Globus pallidus (tissue), 1 donor: ENCODE results near the gene SLC35F1.
"Not testable (repeated sequence)": the region's sequence is repeated elsewhere in the genome, so short reads cannot be mapped to it uniquely, and the experiment has no call there.

Experiments used
- DNase-seq: peaks from one replicate; pipeline ENCODE4 v3.0.0-alpha.2; 2015; ENCODE audit warnings: low spot score

SLC35F1 gene

DNA sequence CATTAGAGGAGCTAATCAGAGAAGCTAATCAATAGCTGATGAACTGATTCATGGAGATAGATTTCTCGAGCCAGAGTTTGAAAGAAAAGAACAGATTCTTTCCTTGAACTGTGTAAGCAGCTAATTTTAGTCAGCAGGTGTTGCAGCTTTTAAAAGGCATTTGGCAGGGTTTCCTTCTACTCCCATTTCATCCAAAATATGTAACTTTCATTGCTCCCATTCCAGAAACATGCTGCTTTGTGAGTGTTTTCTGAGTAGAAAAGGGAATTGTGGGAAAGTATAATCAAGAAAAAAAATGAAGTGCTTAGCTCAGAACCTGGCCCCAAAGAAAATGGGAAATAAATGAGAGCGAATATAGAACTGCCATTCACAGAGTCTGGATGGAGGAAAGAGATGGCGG is 20.8 kb downstream of the SLC35F1 start:
- DNase-seq: no peak

- DNase-seq: no peak
These were observed 21.8 kb downstream of the SLC35F1 start for GRCh38 chr6:117928833-117929232.

DNA sequence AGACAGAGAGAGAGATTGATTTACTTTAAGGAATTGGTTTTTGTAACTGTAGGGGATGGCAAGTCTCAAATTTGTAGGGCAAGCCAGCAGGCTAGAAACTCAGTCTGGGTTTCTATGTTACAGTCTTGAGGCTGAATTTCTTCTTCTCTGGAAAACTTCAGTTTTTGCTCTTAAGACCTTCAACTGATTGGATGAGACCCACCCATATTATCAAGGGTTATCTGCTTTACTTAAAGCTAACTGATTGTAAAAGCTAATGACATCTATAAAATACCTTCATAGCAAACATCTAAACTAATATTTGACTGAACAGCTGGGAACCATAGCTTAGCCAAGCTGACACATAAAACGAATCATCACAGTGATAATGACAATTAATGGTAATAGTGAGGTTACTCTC is 22.4 kb downstream of the SLC35F1 start:
- DNase-seq: no peak

GRCh38 chr6:117930645-117931044 is 23.6 kb downstream of the SLC35F1 start:
- DNase-seq: no peak

- no peak for DNase-seq
These were observed 24.9 kb downstream of the SLC35F1 start for GRCh38 chr6:117932001-117932400.

- no peak for DNase-seq
These were observed 25.6 kb downstream of the SLC35F1 start for GRCh38 chr6:117932676-117933075.

DNA sequence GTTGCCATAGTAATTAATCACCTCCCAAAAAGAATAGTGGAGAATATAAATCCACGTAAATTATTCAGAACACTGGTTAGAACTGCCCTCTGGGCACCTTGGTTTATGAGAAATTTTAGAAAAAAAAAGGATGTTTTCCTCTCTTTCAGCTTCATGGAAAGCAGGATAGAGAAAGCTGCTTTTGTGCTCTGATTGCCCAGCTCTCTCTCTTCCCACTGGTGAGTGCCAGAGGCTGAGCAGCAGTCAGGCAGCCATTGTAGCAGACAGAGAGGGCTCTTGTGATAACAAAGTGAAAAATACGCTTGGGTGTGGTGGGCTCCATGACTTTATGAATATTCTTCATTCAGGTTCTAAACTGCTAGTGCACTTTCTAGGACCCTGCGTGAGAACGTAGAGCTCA is 26.4 kb downstream of the SLC35F1 start:
- peak; percentile 48 for DNase-seq

GRCh38 chr6:117938311-117938995 is 31.4 kb downstream of the SLC35F1 start:
- DNase-seq: no peak

GRCh38 chr6:117947234-117947633 is 40.2 kb downstream of the SLC35F1 start:
- DNase-seq: no peak

GRCh38 chr6:117951783-117952182 is 44.7 kb downstream of the SLC35F1 start:
- DNase-seq: peak; percentile 21

GRCh38 chr6:117955684-117956256 is 48.7 kb downstream of the SLC35F1 start:
- DNase-seq: no peak

DNA sequence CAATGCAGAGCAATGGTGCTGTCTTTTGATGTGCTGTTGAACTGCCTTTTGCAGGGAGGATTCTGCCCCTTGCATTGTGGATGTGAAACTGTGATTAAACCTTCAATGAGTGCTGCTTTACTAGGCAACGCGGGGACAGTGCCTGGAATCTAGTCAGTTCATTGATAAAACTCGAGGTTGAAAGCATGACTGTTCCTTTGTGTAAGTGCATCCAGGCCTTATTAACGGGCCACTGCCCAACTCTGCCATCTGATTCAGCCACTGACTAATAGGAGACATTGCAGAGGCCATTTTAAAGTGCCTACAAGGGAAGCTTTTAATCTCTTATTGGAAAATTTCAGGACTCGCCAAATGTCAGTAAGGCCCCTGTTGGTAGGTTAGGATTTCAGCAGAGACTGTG is 49.3 kb downstream of the SLC35F1 start:
- peak; percentile 66 for DNase-seq

- DNase-seq: no peak
These were observed 51.5 kb downstream of the SLC35F1 start for GRCh38 chr6:117958536-117958935.

DNA sequence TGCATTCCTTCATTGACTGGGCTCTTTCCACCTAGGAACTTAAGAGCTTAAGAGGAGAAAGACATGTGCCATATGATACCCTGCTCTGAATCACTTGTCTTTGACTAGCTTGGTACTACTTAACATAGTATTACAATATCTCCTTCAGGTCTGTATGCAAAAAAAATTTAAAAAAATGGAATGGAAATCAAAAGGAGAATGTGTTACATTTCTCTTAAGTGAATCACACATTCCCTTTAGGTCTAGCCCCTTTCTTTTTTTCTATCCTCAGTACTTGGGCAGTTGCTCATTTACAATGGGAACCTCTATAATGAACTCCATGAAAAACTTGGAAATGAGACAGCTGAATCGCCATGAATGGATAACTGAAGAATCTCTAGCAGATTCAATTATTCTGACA is 53.8 kb downstream of the SLC35F1 start:
- no peak for DNase-seq

- DNase-seq: peak; percentile 10
These were observed 54.2 kb downstream of the SLC35F1 start for GRCh38 chr6:117961301-117961700.

- not testable (repeated sequence) for DNase-seq
These were observed 58.7 kb downstream of the SLC35F1 start for GRCh38 chr6:117965763-117966162.

GRCh38 chr6:117971637-117972036 is 64.6 kb downstream of the SLC35F1 start:
- no peak for DNase-seq

GRCh38 chr6:117974914-117975627 is 68.0 kb downstream of the SLC35F1 start:
- no peak for DNase-seq

- peak; percentile 63 for DNase-seq
These were observed 69.1 kb downstream of the SLC35F1 start for GRCh38 chr6:117976030-117976651.

DNA sequence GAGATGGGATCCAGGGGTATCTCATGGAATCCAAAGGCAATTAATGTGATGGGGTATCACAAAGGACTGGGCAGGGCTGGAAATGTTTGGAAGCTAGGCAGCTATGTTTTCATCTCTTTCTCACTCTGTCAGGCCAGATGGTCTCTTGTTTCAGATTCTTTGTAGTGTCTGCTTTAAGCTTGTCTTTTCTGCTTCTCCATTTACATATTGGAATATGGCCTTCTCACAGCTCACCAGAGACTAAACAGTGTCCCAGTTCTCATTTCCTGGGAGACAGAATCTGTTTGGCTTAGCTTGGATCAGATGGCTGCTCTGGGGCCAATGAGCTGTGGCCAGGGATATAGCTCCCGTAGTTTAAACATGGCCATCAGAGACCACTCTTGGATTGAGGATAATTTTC is 78.9 kb downstream of the SLC35F1 start:
- no peak for DNase-seq

GRCh38 chr6:117986396-117986795 is 79.3 kb downstream of the SLC35F1 start:
- no peak for DNase-seq

DNA sequence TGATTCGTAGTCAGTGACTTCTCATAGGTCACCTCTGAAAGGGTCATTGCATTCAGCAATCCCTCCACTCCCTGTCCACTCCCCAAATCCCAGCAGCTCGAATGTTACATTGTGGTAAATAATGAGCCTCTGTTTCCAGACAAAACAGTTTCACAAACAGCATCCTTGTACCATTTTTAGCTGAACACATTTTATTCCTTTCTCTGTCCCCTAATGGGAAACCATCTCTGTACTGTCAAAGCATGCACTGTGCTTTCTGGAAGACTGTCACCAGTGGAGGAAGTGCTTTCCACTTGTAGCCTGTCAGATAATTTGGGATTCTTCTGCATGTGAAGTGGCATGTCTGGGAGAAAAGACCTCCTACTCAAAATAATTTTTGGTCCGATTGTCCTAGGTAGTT is 82.0 kb downstream of the SLC35F1 start:
- peak; percentile 43 for DNase-seq

DNA sequence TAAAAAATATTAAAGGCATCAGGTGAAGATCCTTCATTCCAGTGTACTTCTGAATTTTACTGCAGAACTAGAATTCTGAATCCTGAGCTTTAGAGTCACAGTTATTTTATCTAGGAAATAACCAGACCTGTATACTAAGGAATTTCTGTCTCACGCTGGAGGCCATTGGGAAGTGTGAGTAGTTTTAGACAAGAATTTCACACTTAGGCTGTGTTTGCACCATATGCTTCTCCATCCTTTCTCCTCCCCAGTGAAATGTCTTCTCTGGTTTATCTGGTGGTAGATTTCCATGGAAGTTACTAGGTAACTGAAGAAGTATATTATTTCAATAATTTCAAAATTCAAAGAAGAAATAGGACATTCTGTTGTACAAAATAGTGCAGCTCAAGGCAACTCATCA is 83.1 kb downstream of the SLC35F1 start:
- DNase-seq: no peak
